HFFc6 (cell line): ENCODE measurements around the gene NRM. TPM values are rescaled to one million over a fixed set of nuclear protein-coding genes. Genes with fewer than 3 reads are reported as not detected.

Source experiments
- DNase-seq: peaks from one replicate; pipeline ENCODE4 v3.0.0-alpha.2; 2018
- H3K27ac Mint-ChIP-seq: 2 replicates; pipeline ENCODE4 v1.8.0; 2020; ENCODE audit warnings: mild to moderate bottlenecking, mixed read lengths
- H3K27me3 Mint-ChIP-seq: 2 replicates; pipeline ENCODE4 v1.8.0; 2021; ENCODE audit warnings: mild to moderate bottlenecking, moderate library complexity, mixed read lengths; ENCODE audit not compliant: insufficient read depth
- H3K36me3 Mint-ChIP-seq: 2 replicates; pipeline ENCODE4 v1.8.0; 2021; ENCODE audit warnings: low read depth, mixed read lengths
- H3K4me1 Mint-ChIP-seq: 2 replicates; pipeline ENCODE4 v1.8.0; 2020; ENCODE audit warnings: low read depth, mixed read lengths
- H3K4me3 Mint-ChIP-seq: 2 replicates; pipeline ENCODE4 v1.8.0; 2020; ENCODE audit warnings: mild to moderate bottlenecking, moderate library complexity, mixed read lengths
- H3K9me3 Mint-ChIP-seq: 2 replicates; pipeline ENCODE4 v1.8.0; 2020; ENCODE audit warnings: mild to moderate bottlenecking, mixed read lengths
- total RNA-seq, 6 experiments: library from RNA; stranded (reverse); fragmentation: NEBNext Ultra II Directional; extraction: Animal tissue kit (Norgen Biotek cat#: 25700); gene quantifications; 2 replicates in 1 of 6; 3 replicates in 5 of 6; pipeline ENCODE4 v1.2.3, GENCODE V29; 2021
- TF ChIP-seq, protein P1 (sequence below): fragments of 200-600 bp; sonication (generic); IDR thresholded peaks from 2 replicates; pipeline ENCODE4 v1.5.0; 2021; ENCODE audit warnings: antibody characterized with exemption, mild to moderate bottlenecking

NRM gene
- total RNA-seq, 6 experiments from 2014 or later: 16.3 to 35.1 (median 31.1) TPM

DNA sequence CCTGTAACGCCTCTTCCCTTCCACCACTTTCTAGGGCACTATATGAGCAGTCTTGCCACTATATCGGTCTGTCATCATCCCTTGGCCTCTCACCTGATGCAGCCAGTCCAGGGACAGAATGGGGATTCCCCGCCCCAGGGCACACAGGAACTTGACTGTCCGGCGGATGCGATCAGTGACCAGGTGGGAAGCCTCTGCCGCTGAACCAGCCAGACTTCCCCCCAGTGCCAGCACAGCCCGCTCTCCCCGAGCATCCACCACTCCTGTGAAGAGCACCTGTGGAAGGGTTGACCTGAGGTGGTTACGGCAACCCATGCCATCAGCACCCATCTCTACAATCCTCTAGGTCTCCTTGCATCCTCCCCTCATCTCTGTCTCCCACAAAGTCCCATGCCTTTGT, 12.2 kb upstream of the NRM start:
- Mint-ChIP-seq H3K27me3 (no peaks in the 10 kb centered on the region), H3K9me3 (no peaks in the 10 kb centered on the region), H3K4me1 (no peaks in the 10 kb centered on the region), H3K4me3 (no peak overlapping the region), H3K27ac (no peak overlapping the region), H3K36me3 (peaks cover 22% of the 10 kb centered on the region)
- no peak for DNase-seq
- TF ChIP-seq, protein P1, sequence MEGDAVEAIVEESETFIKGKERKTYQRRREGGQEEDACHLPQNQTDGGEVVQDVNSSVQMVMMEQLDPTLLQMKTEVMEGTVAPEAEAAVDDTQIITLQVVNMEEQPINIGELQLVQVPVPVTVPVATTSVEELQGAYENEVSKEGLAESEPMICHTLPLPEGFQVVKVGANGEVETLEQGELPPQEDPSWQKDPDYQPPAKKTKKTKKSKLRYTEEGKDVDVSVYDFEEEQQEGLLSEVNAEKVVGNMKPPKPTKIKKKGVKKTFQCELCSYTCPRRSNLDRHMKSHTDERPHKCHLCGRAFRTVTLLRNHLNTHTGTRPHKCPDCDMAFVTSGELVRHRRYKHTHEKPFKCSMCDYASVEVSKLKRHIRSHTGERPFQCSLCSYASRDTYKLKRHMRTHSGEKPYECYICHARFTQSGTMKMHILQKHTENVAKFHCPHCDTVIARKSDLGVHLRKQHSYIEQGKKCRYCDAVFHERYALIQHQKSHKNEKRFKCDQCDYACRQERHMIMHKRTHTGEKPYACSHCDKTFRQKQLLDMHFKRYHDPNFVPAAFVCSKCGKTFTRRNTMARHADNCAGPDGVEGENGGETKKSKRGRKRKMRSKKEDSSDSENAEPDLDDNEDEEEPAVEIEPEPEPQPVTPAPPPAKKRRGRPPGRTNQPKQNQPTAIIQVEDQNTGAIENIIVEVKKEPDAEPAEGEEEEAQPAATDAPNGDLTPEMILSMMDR: no peak

GRCh38 chr6:30700340-30700739, 9.6 kb upstream of the NRM start:
- no peak for DNase-seq
- H3K27ac Mint-ChIP-seq: no peak overlapping the region
- no peaks in the 10 kb centered on the region for H3K27me3 Mint-ChIP-seq
- no peak overlapping the region for H3K4me3 Mint-ChIP-seq
- TF ChIP-seq, protein P1: no peak
- H3K9me3 Mint-ChIP-seq: no peaks in the 10 kb centered on the region
- peaks cover 1% of the 10 kb centered on the region; the same call in 1 of the 2 replicates for H3K4me1 Mint-ChIP-seq
- peaks cover 17% of the 10 kb centered on the region for H3K36me3 Mint-ChIP-seq

GRCh38 chr6:30696432-30696831, 5.6 kb upstream of the NRM start:
- H3K36me3 Mint-ChIP-seq: no peaks in the 10 kb centered on the region; the same call in 1 of the 2 replicates
- no peak overlapping the region for H3K4me3 Mint-ChIP-seq
- H3K9me3 Mint-ChIP-seq: no peaks in the 10 kb centered on the region
- H3K27ac Mint-ChIP-seq: no peak overlapping the region
- no peak for DNase-seq
- peaks cover 19% of the 10 kb centered on the region for H3K4me1 Mint-ChIP-seq
- H3K27me3 Mint-ChIP-seq: no peaks in the 10 kb centered on the region
- TF ChIP-seq, protein P1: no peak

DNA sequence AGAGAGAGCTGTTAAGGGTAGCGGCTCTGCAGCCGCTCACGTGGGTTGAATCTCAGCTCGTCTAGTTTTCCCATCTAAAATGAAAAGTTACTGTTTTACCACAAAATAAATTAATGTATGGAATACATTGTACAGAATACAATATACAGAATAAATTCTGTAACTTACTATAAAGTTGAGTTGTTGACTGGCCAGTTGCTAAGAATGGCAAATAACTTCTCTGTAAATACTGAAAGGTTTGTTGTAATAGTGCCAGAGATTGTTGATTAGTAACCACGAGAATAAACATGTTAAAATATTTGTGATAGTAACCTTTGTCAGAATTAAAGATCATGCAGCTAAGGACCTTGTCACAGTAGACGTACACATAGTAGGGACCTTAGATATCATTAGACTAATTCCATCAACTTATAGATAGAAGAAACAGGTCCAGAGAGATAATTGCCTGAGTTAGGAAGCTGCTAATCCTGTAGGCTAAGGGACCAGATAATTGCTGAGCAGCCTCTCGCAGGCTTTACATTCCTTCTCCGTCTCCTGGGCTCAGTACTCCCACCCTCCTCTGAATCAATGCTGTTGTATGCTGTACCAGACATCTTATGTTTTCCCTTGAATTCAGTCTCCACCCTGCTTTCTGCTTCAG, 544 bp upstream of the NRM start:
- no peak for DNase-seq
- peaks cover 56% of the 10 kb centered on the region for H3K4me1 Mint-ChIP-seq
- peak overlapping the region; percentile 90 for H3K4me3 Mint-ChIP-seq

DNA sequence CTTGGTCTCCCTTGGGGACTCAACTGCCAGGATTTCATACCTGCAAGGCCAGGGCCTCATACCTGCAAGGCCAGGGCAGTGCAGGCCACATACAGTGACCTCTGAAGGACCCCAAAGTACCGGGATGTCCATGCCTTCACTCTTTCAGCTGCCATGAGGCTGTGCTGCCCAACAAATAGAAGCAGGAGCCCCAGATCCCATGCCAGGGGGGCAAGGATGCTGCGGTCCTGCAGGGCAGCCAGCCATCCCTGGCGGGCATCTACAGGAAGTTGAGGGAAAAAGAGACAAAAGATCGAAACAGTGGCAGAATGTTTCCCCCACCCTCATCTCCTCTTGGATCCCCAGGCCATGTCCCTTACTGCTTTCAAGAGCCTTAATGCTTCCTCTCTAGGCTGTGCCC, 799 bp downstream of the NRM start:
- peak overlapping the region; percentile 90 for H3K4me3 Mint-ChIP-seq
- H3K4me1 Mint-ChIP-seq: peaks cover 58% of the 10 kb centered on the region
- H3K36me3 Mint-ChIP-seq: peaks cover 22% of the 10 kb centered on the region
- peaks cover 3% of the 10 kb centered on the region for H3K27me3 Mint-ChIP-seq
- H3K27ac Mint-ChIP-seq: peak overlapping the region; percentile 90
- no peak for DNase-seq
- no peaks in the 10 kb centered on the region; the same call in 1 of the 2 replicates for H3K9me3 Mint-ChIP-seq
- TF ChIP-seq, protein P1: no peak

More for the DNA sequence above, 544 bp upstream of the NRM start:
- Mint-ChIP-seq H3K9me3 (no peaks in the 10 kb centered on the region), H3K27ac (peak overlapping the region; percentile 89), H3K27me3 (peaks cover 3% of the 10 kb centered on the region; the same call in 1 of the 2 replicates), H3K36me3 (peaks cover 9% of the 10 kb centered on the region)
- TF ChIP-seq, protein P1: no peak
